ENCODE data around the gene THOC7.

The THOC7 gene

GRCh38 chr3:63842127-63842526 is 21.5 kb downstream of the THOC7 start:
- Mint-ChIP-seq H3K4me3 (no peak overlapping the region), H3K4me1 (ENCODE audit: low read depth) (no peaks in the 10 kb centered on the region), H3K9me3 (peaks cover 7% of the 10 kb centered on the region), H3K36me3 (ENCODE audit: low read depth) (peaks cover 11% of the 10 kb centered on the region), H3K27me3 (ENCODE audit: low read depth) (no peaks in the 10 kb centered on the region), H3K27ac (no peak overlapping the region)

- Mint-ChIP-seq H3K4me3 (no peak overlapping the region), H3K27ac (no peak overlapping the region), H3K36me3 (ENCODE audit: low read depth) (peaks cover 11% of the 10 kb centered on the region), H3K4me1 (ENCODE audit: low read depth) (no peaks in the 10 kb centered on the region), H3K27me3 (ENCODE audit: low read depth) (no peaks in the 10 kb centered on the region), H3K9me3 (peaks cover 7% of the 10 kb centered on the region)
Observed at GRCh38 chr3:63841704-63842103, 21.9 kb downstream of the THOC7 start.

GRCh38 chr3:63832395-63832794 is 31.2 kb downstream of the THOC7 start:
- H3K36me3 Mint-ChIP-seq (ENCODE audit: low read depth): peaks cover 23% of the 10 kb centered on the region
- no peaks in the 10 kb centered on the region for H3K27me3 Mint-ChIP-seq (ENCODE audit: low read depth)
- H3K4me1 Mint-ChIP-seq (ENCODE audit: low read depth): no peaks in the 10 kb centered on the region

GRCh38 chr3:63830526-63830925 is 33.1 kb downstream of the THOC7 start:
- Mint-ChIP-seq H3K27me3 (ENCODE audit: low read depth) (no peaks in the 10 kb centered on the region), H3K36me3 (ENCODE audit: low read depth) (peaks cover 21% of the 10 kb centered on the region), H3K9me3 (no peaks in the 10 kb centered on the region), H3K4me3 (no peak overlapping the region), H3K27ac (no peak overlapping the region), H3K4me1 (ENCODE audit: low read depth) (no peaks in the 10 kb centered on the region)

More at GRCh38 chr3:63832395-63832794, 31.2 kb downstream of the THOC7 start:
- Mint-ChIP-seq H3K9me3 (no peaks in the 10 kb centered on the region), H3K27ac (no peak overlapping the region), H3K4me3 (no peak overlapping the region)

GRCh38 chr3:63824309-63824708 is 39.3 kb downstream of the THOC7 start:
- Mint-ChIP-seq H3K36me3 (ENCODE audit: low read depth) (peaks cover 5% of the 10 kb centered on the region), H3K4me3 (no peak overlapping the region), H3K27me3 (ENCODE audit: low read depth) (no peaks in the 10 kb centered on the region), H3K4me1 (ENCODE audit: low read depth) (no peaks in the 10 kb centered on the region), H3K9me3 (no peaks in the 10 kb centered on the region), H3K27ac (no peak overlapping the region)

- H3K27ac Mint-ChIP-seq: no peak within 1 kb of the TSS
- no peaks in the 10 kb centered on the region for H3K4me1 Mint-ChIP-seq (ENCODE audit: low read depth)
- no peaks in the 10 kb centered on the region for H3K9me3 Mint-ChIP-seq
Observed at GRCh38 chr3:63819151-63819398, 44.5 kb downstream of the THOC7 start, which contains the start of gene C3orf49. Gene C3orf49 (plus strand): TSS chr3:63819299. CDS start chr3:63819472, 173 bp downstream.

GRCh38 chr3:63818282-63819150 is 45.1 kb downstream of the THOC7 start:
- no peaks in the 10 kb centered on the region for H3K9me3 Mint-ChIP-seq
- H3K4me1 Mint-ChIP-seq (ENCODE audit: low read depth): no peaks in the 10 kb centered on the region
- no peak overlapping the region for H3K4me3 Mint-ChIP-seq
- no peak overlapping the region for H3K27ac Mint-ChIP-seq
- no peaks in the 10 kb centered on the region for H3K27me3 Mint-ChIP-seq (ENCODE audit: low read depth)
- H3K36me3 Mint-ChIP-seq (ENCODE audit: low read depth): no peaks in the 10 kb centered on the region

More at GRCh38 chr3:63819151-63819398, 44.5 kb downstream of the THOC7 start, which contains the start of gene C3orf49:
- no peaks in the 10 kb centered on the region for H3K27me3 Mint-ChIP-seq (ENCODE audit: low read depth)
- H3K4me3 Mint-ChIP-seq: no peak within 1 kb of the TSS
- H3K36me3 Mint-ChIP-seq (ENCODE audit: low read depth): no peaks in the 10 kb centered on the region

GRCh38 chr3:63817225-63817624 is 46.4 kb downstream of the THOC7 start:
- H3K9me3 Mint-ChIP-seq: no peaks in the 10 kb centered on the region
- no peak overlapping the region for H3K27ac Mint-ChIP-seq
- no peaks in the 10 kb centered on the region for H3K36me3 Mint-ChIP-seq (ENCODE audit: low read depth)
- H3K4me3 Mint-ChIP-seq: no peak overlapping the region
- no peaks in the 10 kb centered on the region for H3K27me3 Mint-ChIP-seq (ENCODE audit: low read depth)
- H3K4me1 Mint-ChIP-seq (ENCODE audit: low read depth): no peaks in the 10 kb centered on the region

- Mint-ChIP-seq H3K27me3 (ENCODE audit: low read depth) (no peaks in the 10 kb centered on the region), H3K36me3 (ENCODE audit: low read depth) (no peaks in the 10 kb centered on the region), H3K27ac (no peak overlapping the region), H3K4me1 (ENCODE audit: low read depth) (no peaks in the 10 kb centered on the region), H3K4me3 (no peak overlapping the region), H3K9me3 (no peaks in the 10 kb centered on the region)
Observed at GRCh38 chr3:63814237-63814636, 49.4 kb downstream of the THOC7 start.

- Mint-ChIP-seq H3K4me3 (no peak overlapping the region), H3K4me1 (ENCODE audit: low read depth) (no peaks in the 10 kb centered on the region), H3K9me3 (no peaks in the 10 kb centered on the region), H3K27ac (no peak overlapping the region), H3K36me3 (ENCODE audit: low read depth) (no peaks in the 10 kb centered on the region), H3K27me3 (ENCODE audit: low read depth) (no peaks in the 10 kb centered on the region)
Observed at GRCh38 chr3:63809607-63810006, 54.0 kb downstream of the THOC7 start.

- Mint-ChIP-seq H3K4me1 (ENCODE audit: low read depth) (no peaks in the 10 kb centered on the region), H3K27me3 (ENCODE audit: low read depth) (no peaks in the 10 kb centered on the region), H3K9me3 (no peaks in the 10 kb centered on the region), H3K4me3 (no peak overlapping the region), H3K27ac (no peak overlapping the region), H3K36me3 (ENCODE audit: low read depth) (no peaks in the 10 kb centered on the region)
Observed at GRCh38 chr3:63808633-63809032, 55.0 kb downstream of the THOC7 start.

- Mint-ChIP-seq H3K27me3 (ENCODE audit: low read depth) (no peaks in the 10 kb centered on the region), H3K9me3 (no peaks in the 10 kb centered on the region), H3K36me3 (ENCODE audit: low read depth) (no peaks in the 10 kb centered on the region), H3K4me1 (ENCODE audit: low read depth) (no peaks in the 10 kb centered on the region), H3K4me3 (no peak overlapping the region), H3K27ac (no peak overlapping the region)
Observed at GRCh38 chr3:63807961-63808565, 55.5 kb downstream of the THOC7 start.

GRCh38 chr3:63803911-63804310 is 59.7 kb downstream of the THOC7 start:
- no peak overlapping the region for H3K4me3 Mint-ChIP-seq
- H3K9me3 Mint-ChIP-seq: no peaks in the 10 kb centered on the region
- H3K27ac Mint-ChIP-seq: no peak overlapping the region
- H3K27me3 Mint-ChIP-seq (ENCODE audit: low read depth): no peaks in the 10 kb centered on the region
- no peaks in the 10 kb centered on the region for H3K36me3 Mint-ChIP-seq (ENCODE audit: low read depth)
- no peaks in the 10 kb centered on the region for H3K4me1 Mint-ChIP-seq (ENCODE audit: low read depth)

- Mint-ChIP-seq H3K27me3 (ENCODE audit: low read depth) (no peaks in the 10 kb centered on the region), H3K27ac (no peak overlapping the region), H3K36me3 (ENCODE audit: low read depth) (no peaks in the 10 kb centered on the region), H3K9me3 (no peaks in the 10 kb centered on the region), H3K4me1 (ENCODE audit: low read depth) (no peaks in the 10 kb centered on the region), H3K4me3 (no peak overlapping the region)
Observed at GRCh38 chr3:63800097-63800496, 63.5 kb downstream of the THOC7 start.

GRCh38 chr3:63798949-63799348 is 64.7 kb downstream of the THOC7 start:
- no peak overlapping the region for H3K4me3 Mint-ChIP-seq

More at GRCh38 chr3:63798949-63799348, 64.7 kb downstream of the THOC7 start:
- Mint-ChIP-seq H3K36me3 (ENCODE audit: low read depth) (no peaks in the 10 kb centered on the region), H3K27me3 (ENCODE audit: low read depth) (no peaks in the 10 kb centered on the region), H3K4me1 (ENCODE audit: low read depth) (no peaks in the 10 kb centered on the region), H3K27ac (no peak overlapping the region), H3K9me3 (no peaks in the 10 kb centered on the region)
